ENCODE measurements around the gene SLC12A9.

GRCh38 chr7:100867040-100867775 is 14.7 kb downstream of the SLC12A9 start, which contains the start of gene TRIP6:
- TF ChIP-seq CTCF (IDR thresholded peaks at IDR 0.05) = no peak
- TF ChIP-seq POLR2A (IDR thresholded peaks at IDR 0.05) = peak in 1 of 2 donors; percentile 37
- TF ChIP-seq POLR2AphosphoS5 (IDR thresholded peaks at IDR 0.05) = peak; percentile 72
- no peak for TF ChIP-seq EP300 (IDR thresholded peaks at IDR 0.05)
